ENCODE data around the gene MKI67. TPM values are rescaled to one million over a fixed set of nuclear protein-coding genes. Genes with fewer than 3 reads are reported as not detected.

The MKI67 gene
- total and polyA plus RNA-seq, 10 of the 15 experiments (the other 5 are each of a cell fraction or from before 2014, with no cell fraction given), result 22.3 to 183 (median 82.9) TPM

- FAIRE-seq, result no peak
- in situ Hi-C loops (cut with MboI), result no loop called here
- Histone ChIP-seq H3K27ac (ENCODE audit: control insufficient read depth, insufficient read depth) (peak overlapping the region; percentile 54), H3K9me3 (replicated peaks; ENCODE audit: control insufficient read depth, insufficient read depth, low read length) (no peaks in the 10 kb centered on the region), H2AFZ (ENCODE audit: control insufficient read depth, low read depth, low read length) (no peak overlapping the region; the same call in 1 of the 2 replicates), H4K20me1 (ENCODE audit: control insufficient read depth, insufficient read depth) (no peaks in the 10 kb centered on the region), H3K4me1 (ENCODE audit: control insufficient read depth, insufficient read depth, low read length) (peaks cover 30% of the 10 kb centered on the region), H3K36me3 (ENCODE audit: control insufficient read depth in 2 of 2, insufficient read depth in 2 of 2, low read length in 1 of 2) (peaks cover 2 to 3% of the 10 kb centered on the region in 2 experiments; a peak in 2 of 4 replicates), H3K4me3 (peak overlapping the region; percentile 70), H3K79me2 (ENCODE audit: control insufficient read depth, insufficient read depth, low read length) (peaks cover 7% of the 10 kb centered on the region), H3K4me2 (ENCODE audit: control insufficient read depth, insufficient read depth) (peak overlapping the region; percentile 73), H3K27me3 (replicated peaks in 1 of 2; ENCODE audit: control insufficient read depth in 2 of 2, insufficient read depth in 2 of 2, low read length in 1 of 2) (no peaks in the 10 kb centered on the region), H3K9ac (ENCODE audit: control insufficient read depth, insufficient read depth, low read length) (no peak overlapping the region)
- ATAC-seq, result no peak; the same call in 2 of the 3 replicates
- RAD21 ChIA-PET (ENCODE audit: unreplicated experiment), result interaction anchor here (2.2 to 3.8 kb wide), 3 partner anchors 13 to 20 kb away, joined by 11 to 82 read pairs (median 16); no protein-coding TSS in a partner anchor
- no TSS peak for BruUV-seq (replicated peaks)
- SMC1A ChIA-PET (ENCODE audit: uncharacterized antibody, unreplicated experiment), result interaction anchor here (1.1 to 8.7 kb wide), 5 partner anchors 13 to 75 kb away, joined by 3 to 116 read pairs (median 6); no protein-coding TSS in a partner anchor
- intact Hi-C loops (cut with micrococcal nuclease; ENCODE audit: unreplicated experiment), result no loop called here
- POLR2A ChIA-PET, result interaction anchor here (0.8 to 6.4 kb wide), 5 partner anchors 12 to 79 kb away, joined by 3 to 117 read pairs (median 3); partner anchors contain the start of gene MKI67
- CTCF ChIA-PET, result interaction anchor here (1.0 to 5.9 kb wide), 8 partner anchors 10 to 100 kb away, joined by 3 to 52 read pairs (median 7); no protein-coding TSS in a partner anchor
- no peak for DNase-seq (ENCODE audit: low read depth, low spot score)
- WGBS (ENCODE audit: insufficient coverage, insufficient replicate concordance, low lambda C conversion rate, missing lambda C conversion rate), result 74% methylated on average over 6 of the region's 6 CpGs
- TF ChIP-seq PKNOX1 (IDR thresholded peaks at IDR 0.05) (0 out of 2 replicates have a peak, but pooled peaks have one; percentile 7), MYC (IDR thresholded peaks at IDR 0.05; ENCODE audit: insufficient read depth, insufficient read length, insufficient replicate concordance, low read length, severe bottlenecking) (no peak), RAD51 (IDR thresholded peaks at IDR 0.05) (no peak), FOXK2 (IDR thresholded peaks at IDR 0.05) (no peak), IKZF1 (conservative IDR thresholded peaks at IDR 0.05) (0 out of 2 replicates have a peak, but pooled peaks have one; percentile 3), LARP7 (IDR thresholded peaks at IDR 0.05) (no peak), REST (IDR thresholded peaks at IDR 0.05; ENCODE audit: low read depth, low read length) (no peak)
Measured at GRCh38 chr10:128048819-128049210, 77.4 kb downstream of the MKI67 start.
